NCI-H774 (cell line): ENCODE measurements around the gene CTXN3.
"Not testable (repeated sequence)": the region's sequence is repeated elsewhere in the genome, so short reads cannot be mapped to it uniquely, and the experiment has no call there.

ENCODE experiments used
- DNase-seq: peaks from one replicate; lab custom pipeline; 2025; lab: John Stamatoyannopoulos, UW

Gene CTXN3

GRCh38 chr5:127650649-127651048, 1.8 kb downstream of the CTXN3 start:
- DNase-seq: no peak

DNA sequence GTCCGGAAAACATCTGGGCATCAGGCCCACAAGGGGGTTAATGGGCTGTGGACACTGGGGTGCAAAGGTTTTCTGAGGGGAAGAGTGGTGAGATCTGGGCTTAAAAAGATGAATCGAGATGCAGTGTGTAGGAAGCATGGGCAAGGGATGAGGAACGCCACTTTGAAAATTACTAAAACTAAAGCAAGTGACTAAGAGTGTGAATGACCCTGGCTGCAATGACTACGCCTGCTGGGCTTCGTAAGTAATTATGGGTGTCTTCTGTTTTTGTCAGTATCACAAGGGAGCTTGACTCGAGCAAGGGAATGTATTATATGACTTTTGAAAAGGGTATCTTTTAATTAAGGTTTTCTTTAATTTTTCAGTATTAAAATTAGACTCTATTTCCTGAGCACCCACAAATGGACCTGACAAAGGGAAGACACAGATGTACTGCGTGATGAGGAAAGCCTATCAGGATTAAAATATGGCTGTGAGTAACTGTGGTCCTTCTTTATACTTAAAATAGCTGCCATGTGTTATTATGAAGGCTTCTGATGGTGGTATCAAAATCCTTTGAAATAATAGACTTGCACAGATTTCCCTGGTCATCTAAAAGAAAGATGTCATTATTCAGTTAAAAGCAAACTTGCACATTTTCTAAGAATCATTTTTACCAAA, 4.2 kb downstream of the CTXN3 start:
- no peak for DNase-seq

DNA sequence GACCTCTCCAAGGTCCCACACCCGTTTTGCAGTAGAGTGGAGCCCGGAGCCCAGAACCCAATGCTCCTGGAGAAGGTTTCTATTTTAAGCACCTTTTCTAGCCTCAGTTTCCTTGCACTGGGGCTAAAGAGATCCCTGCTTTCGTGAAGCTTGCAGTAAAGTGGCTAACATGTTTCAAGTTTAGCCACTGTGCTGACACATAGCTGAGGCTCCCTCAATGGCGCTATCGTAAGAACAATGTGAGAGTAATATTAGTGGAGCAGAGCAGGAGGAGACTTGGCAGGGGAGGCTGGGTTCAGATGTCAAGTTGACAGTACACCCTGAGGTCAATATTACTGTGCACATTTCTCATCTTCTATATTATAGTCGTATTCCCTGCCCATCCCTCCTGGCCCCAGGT, 7.9 kb downstream of the CTXN3 start:
- no peak for DNase-seq

GRCh38 chr5:127660047-127660733, 11.3 kb downstream of the CTXN3 start:
- no peak for DNase-seq

DNA sequence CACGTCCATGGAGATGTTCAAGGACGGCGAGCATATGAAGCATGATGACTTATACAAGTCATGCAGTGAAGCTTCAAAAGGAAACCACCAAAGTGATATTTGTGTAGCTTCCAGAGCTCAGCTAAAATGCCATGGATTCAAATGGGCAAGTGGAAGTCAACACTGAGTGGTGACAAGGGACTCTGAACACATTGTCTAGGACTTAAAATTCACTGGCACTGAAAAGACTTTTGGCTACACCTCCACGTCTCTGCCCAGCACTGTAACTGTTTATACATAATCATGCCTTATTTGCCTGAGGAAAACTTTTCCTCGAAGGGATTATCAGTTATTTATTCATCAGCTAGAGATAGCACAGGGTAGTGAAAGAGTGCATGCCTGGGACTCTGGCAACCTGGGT, 15.2 kb downstream of the CTXN3 start:
- DNase-seq: no peak

GRCh38 chr5:127665641-127666040, 16.8 kb downstream of the CTXN3 start:
- no peak for DNase-seq

DNA sequence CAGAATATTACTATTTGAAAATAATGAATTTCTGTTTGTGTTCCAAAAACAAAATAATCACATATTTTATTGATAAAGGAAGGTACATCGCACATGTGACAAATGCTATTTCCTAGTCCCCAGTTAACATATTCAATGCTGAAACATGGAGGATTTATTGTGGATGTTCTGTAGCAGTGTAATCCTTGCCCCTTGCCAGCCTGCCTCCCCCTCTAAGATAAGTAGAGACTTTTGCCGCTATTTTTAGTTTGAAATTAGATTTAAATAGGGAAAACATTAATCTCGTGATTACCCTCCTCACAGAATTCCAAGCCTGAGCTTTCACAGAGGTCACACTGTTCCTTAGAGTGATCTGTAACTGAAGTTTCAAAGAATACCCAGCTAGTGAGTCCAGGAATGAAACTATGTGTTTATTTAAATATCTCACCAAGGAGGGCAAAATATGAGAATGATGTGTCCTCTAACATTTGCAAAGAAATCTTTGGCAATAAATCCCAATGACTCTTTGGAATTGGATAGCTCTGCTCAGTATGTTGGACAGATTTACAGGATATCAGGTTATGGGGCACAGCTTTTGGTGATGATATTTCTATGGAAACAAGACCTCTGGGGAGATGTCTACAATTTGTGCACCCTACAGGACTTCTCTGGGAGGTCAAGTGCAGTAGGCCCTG, 17.3 kb downstream of the CTXN3 start:
- DNase-seq: no peak

DNA sequence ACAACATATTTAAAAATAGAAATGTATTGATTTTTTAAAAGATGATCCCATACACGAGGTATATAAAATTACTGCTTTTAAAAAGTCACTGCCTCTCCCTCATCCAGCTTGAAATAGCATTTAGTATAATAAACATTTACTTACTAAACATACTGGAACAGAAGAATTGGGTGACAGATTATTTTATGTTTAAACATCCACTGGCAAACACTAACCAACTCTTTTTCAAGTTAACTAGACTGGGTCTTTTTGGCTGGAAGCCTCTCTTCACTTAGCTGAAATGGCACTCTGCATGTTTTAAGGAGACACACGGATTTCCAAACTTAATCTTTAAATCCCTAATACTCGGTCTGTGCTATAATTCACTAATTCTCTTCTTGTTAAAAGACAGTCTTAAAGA, 19.0 kb downstream of the CTXN3 start:
- no peak for DNase-seq

DNA sequence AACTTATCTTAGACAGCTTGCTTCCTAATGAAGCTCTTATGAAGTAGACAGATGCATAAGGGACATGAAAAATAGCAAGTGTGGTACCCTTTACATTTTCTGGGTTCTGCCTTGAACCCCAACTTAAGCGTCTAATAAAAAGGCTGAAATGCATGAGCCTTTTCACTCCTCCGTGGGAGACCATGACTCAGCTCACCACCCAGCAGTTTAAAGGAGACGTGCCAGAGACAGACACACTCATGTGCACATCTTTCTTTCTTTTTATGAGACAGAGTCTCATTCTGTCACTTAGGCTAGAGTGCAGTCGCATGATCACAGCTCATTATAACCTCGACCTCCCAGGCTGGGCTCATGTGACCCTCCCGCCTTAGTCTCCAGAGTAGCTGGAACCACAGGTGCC, 22.3 kb downstream of the CTXN3 start:
- no peak for DNase-seq

GRCh38 chr5:127673117-127673800, 24.4 kb downstream of the CTXN3 start:
- DNase-seq: no peak

GRCh38 chr5:127676951-127677350, 28.1 kb downstream of the CTXN3 start:
- DNase-seq: not testable (repeated sequence)

DNA sequence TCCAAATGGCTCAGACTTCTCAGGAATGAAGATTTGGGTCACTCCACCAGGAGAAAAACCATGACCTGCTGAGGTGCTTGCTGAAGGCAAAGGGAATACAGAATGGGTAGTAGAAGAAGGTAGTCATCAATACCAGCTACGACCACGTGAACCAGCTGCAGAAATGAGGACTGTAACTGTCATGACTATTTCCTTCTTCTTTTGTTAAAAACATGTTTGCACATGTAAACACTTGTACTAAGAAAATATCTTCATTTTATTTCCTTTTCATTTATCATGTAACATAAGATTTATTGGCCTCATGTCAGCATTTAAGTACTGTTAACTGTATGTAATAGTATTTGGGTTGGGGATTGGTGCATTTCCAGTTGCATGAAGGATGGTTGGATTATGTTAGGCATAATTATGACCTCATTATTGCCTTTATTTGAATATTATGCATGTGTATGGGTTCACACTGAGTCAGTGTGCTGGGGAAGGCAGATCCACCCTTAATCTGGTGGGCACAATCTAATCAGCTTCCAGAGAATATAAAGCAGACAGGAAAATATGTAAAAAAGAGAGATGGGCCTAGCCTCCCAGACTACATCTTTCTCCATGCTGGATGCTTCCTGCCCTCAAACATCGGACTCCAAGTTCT, 30.9 kb downstream of the CTXN3 start:
- not testable (repeated sequence) for DNase-seq

GRCh38 chr5:127680595-127680994, 31.7 kb downstream of the CTXN3 start:
- DNase-seq: no peak

DNA sequence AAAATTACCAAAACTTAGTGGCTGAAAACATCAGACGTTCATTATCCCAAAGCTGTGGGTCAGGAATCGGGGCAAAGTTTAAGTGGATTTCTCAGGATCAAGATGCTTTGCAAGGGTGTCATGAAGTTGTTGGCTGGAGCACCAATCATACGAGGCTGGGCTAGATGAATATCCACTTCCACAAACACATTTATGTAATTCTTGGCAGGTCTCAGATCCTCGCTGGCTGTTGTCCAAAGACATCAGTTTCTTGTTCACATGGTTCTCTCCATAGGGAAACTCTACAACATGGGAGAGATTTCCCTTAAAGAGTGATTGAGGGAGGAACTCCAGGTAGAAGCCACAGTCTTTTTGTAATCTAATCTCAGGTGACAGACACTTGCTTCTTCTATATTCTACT, 34.1 kb downstream of the CTXN3 start:
- no peak for DNase-seq

DNA sequence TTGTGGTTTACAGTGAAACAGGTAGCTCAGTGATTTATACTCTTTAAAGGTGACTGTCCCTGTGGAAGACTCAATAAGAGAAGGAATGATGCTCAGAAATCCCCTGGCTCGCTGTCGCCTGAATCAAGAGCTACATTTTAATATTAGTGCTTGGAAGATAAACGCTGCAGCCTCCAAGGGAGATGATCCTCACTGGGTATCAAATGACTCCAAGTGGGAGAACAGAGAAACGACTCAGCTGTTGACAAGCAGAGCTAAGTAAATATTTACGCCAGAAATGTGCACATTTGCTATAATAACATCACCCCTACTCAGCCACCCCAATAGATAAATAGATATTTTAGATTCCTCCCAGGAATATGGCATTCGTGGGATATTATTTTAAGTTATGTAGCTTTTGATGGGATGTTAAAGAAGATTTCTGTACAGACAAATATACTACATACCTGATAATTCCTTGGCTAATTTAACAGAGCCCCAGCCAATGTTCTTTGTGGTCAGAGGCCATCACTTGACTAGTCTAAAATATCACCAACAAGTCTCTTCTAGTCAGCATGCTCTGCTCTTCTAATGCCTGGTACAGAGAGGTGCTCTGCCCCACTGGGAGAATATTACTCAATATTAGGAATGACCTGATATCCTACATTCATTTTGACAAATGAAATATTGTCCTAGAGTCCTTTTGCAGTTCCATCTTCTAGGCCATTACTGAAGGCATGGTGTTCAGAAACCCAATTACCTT, 36.0 kb downstream of the CTXN3 start:
- no peak for DNase-seq

- no peak for DNase-seq
These were observed 36.8 kb downstream of the CTXN3 start for GRCh38 chr5:127685662-127686061.

DNA sequence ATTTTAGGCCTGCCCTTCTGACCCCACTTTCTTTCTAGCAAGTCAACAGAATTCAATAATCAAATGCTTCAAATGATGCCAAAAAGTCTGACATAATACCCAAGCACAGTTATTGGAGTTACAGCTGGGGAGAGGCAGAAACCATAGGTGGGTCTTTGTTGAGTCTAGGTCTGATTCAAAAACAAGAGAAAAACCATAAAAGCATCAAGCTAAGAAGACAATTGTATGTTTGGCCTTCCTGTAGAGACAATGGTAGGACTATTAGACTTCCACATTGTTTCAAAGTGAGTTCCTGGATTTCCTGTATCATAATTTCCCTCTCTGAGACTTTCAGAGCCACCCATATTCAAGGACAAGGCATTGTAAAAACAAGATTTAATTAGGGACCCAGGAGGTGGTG, 37.5 kb downstream of the CTXN3 start:
- DNase-seq: no peak

DNA sequence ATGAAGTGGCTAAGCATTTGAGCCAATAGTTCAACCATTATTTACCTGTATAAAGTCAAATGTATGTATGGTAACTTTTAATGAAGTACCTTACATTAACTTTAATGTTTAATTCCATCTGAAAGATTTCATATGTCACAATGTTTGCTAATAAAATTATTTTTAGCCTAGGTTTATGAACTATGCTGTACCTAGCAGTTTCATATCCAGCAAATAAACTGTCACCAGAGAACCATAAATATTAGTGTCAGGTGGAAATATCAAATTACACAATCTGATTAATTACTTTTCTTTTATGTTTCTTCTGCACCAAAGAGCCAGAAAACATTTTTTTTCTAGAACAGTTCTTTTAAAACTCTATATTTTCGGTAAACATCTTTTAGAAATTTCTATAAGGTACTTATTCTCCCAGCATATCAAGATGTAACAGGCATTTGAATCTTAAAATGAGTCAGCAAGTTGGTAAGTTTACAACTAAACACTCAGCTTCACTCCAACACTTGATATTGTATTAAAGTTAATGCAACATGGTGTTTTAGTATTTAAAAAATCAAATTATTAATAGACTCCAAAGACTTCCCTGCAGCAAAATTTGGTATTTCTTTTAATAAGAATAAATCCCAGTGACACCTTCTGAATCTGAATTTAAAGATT, 45.8 kb downstream of the CTXN3 start:
- DNase-seq: no peak

- no peak for DNase-seq
These were observed 46.5 kb downstream of the CTXN3 start for GRCh38 chr5:127695346-127695745.

DNA sequence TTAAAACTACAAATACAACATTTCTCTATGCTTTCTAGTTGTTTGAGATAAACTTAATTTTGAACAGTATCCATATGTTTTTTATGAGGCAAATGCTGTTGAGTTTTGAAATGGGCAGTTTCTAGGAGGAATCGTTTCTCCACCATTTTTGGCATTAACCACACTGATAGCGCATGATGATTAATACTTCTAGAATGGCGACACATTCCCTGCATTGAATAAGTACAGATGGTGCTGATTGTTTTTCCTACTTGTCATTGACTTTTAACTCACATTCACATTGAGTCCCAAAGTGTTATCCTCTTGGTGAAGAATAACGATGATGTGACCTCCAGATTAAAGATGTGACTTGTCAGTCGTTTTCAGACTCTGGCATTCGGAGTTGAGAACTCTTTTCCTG, 47.8 kb downstream of the CTXN3 start:
- no peak for DNase-seq
